Muscle layer of duodenum (tissue), 2 donors: ENCODE results near the gene ERFE.

Source experiments
- H3K27ac ChIP-seq: one replicate; pipeline ENCODE4 v1.7.0; 2013; ENCODE audit warnings: mild to moderate bottlenecking, low read length
- H3K27me3 ChIP-seq: one replicate; pipeline ENCODE4 v1.7.0; 2013; ENCODE audit warnings: low read depth, mild to moderate bottlenecking, control low read depth, low read length
- H3K36me3 ChIP-seq, 2 donors: one replicate each; pipeline ENCODE4 v1.7.0; 2013; ENCODE audit warnings: low read length in 2 of 2, control low read depth in 1 of 2, mild to moderate bottlenecking in 1 of 2; ENCODE audit not compliant: insufficient read depth in 2 of 2, control insufficient read depth in 1 of 2
- H3K4me1 ChIP-seq, 2 donors: one replicate each; pipeline ENCODE4 v1.7.0; 2013; ENCODE audit warnings: low read length in 2 of 2, mild to moderate bottlenecking in 2 of 2, control low read depth in 1 of 2, moderate library complexity in 1 of 2; ENCODE audit not compliant: insufficient read depth in 2 of 2, control insufficient read depth in 1 of 2
- H3K4me3 ChIP-seq, 2 donors: one replicate each; pipeline ENCODE4 v1.7.0; 2013; ENCODE audit warnings: low read length in 2 of 2, low read depth in 1 of 2, mild to moderate bottlenecking in 1 of 2
- H3K9me3 ChIP-seq, 2 donors: one replicate each; pipeline ENCODE4 v1.7.0; 2013; ENCODE audit warnings: low read length in 2 of 2, control low read depth in 1 of 2, mild to moderate bottlenecking in 1 of 2; ENCODE audit not compliant: control insufficient read depth in 1 of 2
- donor health status: healthy.

ERFE gene

GRCh38 chr2:238161291-238162051 is 2.7 kb downstream of the ERFE start:
- H3K27ac ChIP-seq, result no peak overlapping the region
- peaks cover 22% of the 10 kb centered on the region for H3K27me3 ChIP-seq
- H3K36me3 ChIP-seq, result no peaks in the 10 kb centered on the region
- peaks cover 0 to 24% of the 10 kb centered on the region in 2 donors for H3K4me1 ChIP-seq
- no peak overlapping the region for H3K4me3 ChIP-seq
- no peaks in the 10 kb centered on the region for H3K9me3 ChIP-seq

DNA sequence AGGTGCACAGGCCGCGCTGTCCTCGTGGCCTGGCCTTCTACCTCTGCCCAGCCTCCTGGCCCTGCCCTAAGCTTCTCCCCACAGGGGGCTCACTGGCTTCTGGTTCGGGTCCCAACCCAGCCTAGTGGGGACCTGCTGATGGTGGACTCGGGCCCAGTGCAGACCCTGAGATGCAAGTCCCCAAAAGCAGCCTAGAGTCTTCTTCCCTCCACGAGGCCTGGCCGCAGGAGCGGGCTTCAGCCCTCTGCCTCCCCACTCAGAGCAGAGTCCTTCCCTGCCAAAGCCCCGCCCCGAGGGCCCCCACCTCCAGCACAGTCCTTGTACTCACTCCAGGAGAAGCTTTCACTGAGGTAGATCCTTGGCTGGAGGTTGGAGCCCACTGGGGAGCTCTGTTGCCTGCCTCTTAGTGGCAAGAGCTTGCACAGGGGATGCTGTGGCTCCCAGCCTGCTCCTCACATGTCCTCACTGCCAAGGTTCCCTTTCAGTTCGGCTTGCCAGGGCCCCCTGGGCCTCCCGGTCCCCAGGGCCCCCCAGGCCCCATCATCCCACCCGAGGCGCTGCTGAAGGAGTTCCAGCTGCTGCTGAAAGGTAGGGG is 3.6 kb downstream of the ERFE start:
- H3K27ac ChIP-seq, result no peak overlapping the region
- peaks cover 0 to 2% of the 10 kb centered on the region in 2 donors for H3K36me3 ChIP-seq
- peaks cover 22% of the 10 kb centered on the region for H3K27me3 ChIP-seq
- H3K4me3 ChIP-seq, result no peak overlapping the region
- peaks cover 0 to 24% of the 10 kb centered on the region in 2 donors for H3K4me1 ChIP-seq
- no peaks in the 10 kb centered on the region for H3K9me3 ChIP-seq

GRCh38 chr2:238162846-238163441 is 4.2 kb downstream of the ERFE start:
- no peak overlapping the region for H3K4me3 ChIP-seq
- H3K27me3 ChIP-seq, result peaks cover 22% of the 10 kb centered on the region
- peaks cover 0 to 23% of the 10 kb centered on the region in 2 donors for H3K4me1 ChIP-seq
- H3K27ac ChIP-seq, result no peak overlapping the region
- no peaks in the 10 kb centered on the region for H3K9me3 ChIP-seq
- H3K36me3 ChIP-seq, result peaks cover 3 to 5% of the 10 kb centered on the region in 2 donors

DNA sequence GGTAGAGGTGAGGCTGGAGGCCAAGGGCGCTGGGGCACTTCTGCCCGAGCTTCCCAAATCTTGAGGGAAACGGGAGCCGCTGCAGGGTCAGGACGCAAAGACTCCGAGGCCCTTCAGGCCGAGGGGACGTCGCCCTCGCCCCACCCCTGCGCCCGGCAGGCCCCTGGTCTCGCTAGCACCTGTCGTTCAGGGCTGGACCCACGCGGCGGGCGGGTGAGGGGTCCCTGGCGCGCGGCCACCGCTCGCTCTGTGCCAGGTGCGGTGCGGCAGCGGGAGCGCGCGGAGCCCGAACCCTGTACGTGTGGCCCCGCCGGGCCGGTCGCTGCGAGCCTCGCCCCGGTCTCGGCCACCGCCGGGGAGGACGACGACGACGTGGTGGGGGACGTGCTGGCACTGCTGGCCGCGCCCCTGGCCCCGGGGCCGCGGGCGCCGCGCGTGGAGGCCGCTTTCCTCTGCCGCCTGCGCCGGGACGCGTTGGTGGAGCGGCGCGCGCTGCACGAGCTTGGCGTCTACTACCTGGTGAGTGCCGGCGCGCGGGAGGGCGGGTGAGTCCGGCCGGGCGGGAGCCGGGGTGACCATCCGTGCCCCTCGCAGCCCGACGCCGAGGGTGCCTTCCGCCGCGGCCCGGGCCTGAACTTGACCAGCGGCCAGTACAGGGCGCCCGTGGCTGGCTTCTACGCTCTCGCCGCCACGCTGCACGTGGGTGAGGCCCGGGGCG is 4.9 kb downstream of the ERFE start:
- H3K27ac ChIP-seq, result no peak overlapping the region
- H3K4me1 ChIP-seq, result peaks cover under 1 to 17% of the 10 kb centered on the region in 2 donors
- peak overlapping the region in 1 of 2 donors; percentile 27 for H3K4me3 ChIP-seq
- H3K9me3 ChIP-seq, result no peaks in the 10 kb centered on the region
- peaks cover 5% of the 10 kb centered on the region in 2 donors for H3K36me3 ChIP-seq
- peaks cover 22% of the 10 kb centered on the region for H3K27me3 ChIP-seq

DNA sequence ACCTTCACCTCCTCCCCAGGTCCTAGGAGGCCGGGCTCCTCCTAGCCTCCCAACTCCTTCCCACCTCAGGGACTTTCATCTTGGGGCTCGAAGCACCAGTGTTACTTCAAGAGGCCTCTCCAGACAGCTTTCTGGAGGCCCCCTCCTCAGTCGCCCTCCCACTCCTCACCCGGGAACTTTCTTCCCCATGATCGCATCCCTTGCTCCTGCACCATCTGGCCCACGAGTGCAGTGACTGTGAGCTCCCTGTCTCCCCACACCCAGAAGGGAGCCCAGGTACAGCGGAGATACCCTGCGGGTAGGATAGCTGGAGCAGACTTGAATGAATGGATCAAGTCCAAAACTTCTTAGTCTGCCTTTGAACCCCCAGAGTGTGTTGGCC is 6.1 kb downstream of the ERFE start:
- Histone ChIP-seq H3K36me3 (peaks cover 10 to 18% of the 10 kb centered on the region in 2 donors), H3K27me3 (peaks cover 14% of the 10 kb centered on the region), H3K9me3 (no peaks in the 10 kb centered on the region), H3K4me1 (peaks cover 4 to 22% of the 10 kb centered on the region in 2 donors), H3K4me3 (no peak overlapping the region), H3K27ac (no peak overlapping the region)

DNA sequence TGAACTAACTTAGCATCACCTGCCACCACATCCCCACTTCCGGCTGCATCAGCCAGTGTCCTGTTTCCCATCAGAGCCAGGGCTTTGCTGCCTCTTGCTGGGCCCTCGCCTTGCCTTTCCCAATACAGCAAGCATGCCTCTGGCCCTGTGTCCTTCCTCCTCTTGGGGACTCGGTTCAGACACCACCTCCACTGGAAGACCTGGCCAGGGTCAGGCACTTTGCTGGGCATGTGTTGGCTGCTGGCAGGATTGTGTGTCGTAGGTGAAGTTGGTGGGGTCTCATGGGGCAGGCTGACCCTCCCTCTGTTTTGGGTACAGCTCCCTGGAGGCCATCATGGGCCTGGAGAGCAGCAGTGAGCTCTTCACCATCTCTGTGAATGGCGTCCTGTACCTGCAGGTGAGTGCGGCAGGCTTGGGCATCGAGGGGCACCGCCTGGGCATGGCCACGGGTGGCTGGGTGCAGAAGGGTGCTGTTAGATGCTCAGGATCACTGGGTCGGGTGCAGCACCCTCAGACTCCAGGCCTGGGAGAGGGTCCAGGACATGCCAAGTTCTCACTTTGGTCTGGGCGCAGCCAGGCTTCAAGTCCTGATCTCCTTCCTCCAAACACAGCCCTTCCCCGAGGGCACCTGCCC is 6.6 kb downstream of the ERFE start:
- peaks cover 4 to 27% of the 10 kb centered on the region in 2 donors for H3K4me1 ChIP-seq
- no peak overlapping the region for H3K4me3 ChIP-seq
- no peaks in the 10 kb centered on the region for H3K9me3 ChIP-seq
- H3K27me3 ChIP-seq, result peaks cover 10% of the 10 kb centered on the region
- H3K27ac ChIP-seq, result no peak overlapping the region
- H3K36me3 ChIP-seq, result peaks cover 10 to 23% of the 10 kb centered on the region in 2 donors

GRCh38 chr2:238166391-238167343 is 7.9 kb downstream of the ERFE start:
- Histone ChIP-seq H3K36me3 (peaks cover 16 to 30% of the 10 kb centered on the region in 2 donors), H3K4me3 (no peak overlapping the region), H3K27ac (no peak overlapping the region), H3K27me3 (peaks cover 10% of the 10 kb centered on the region), H3K4me1 (peaks cover 4 to 29% of the 10 kb centered on the region in 2 donors), H3K9me3 (no peaks in the 10 kb centered on the region)

GRCh38 chr2:238167344-238167715 is 8.6 kb downstream of the ERFE start:
- no peaks in the 10 kb centered on the region for H3K9me3 ChIP-seq
- H3K36me3 ChIP-seq, result peaks cover 19 to 37% of the 10 kb centered on the region in 2 donors
- peaks cover 4 to 29% of the 10 kb centered on the region in 2 donors for H3K4me1 ChIP-seq
- H3K27ac ChIP-seq, result no peak overlapping the region
- H3K4me3 ChIP-seq, result no peak overlapping the region
- peaks cover 10% of the 10 kb centered on the region for H3K27me3 ChIP-seq

DNA sequence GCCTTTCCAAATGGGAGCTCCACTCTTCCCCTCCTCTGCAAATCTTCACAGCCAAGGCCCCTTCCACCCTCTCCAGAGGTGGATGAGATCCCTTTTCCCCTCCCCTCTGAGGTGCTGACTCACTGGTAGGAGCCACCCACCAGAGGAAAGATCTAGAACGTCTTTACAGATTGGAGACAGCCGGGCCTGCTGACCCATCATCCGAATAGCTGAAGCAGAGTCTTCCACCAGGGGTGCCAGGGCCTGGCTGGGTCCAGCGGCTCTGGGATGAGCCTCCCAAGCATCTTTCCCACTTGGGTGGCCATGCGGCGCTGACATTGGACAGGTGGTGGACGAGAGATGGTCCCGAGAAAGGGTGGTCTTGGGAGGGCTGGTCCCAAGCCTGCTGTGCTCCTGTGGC is 9.0 kb downstream of the ERFE start:
- H3K9me3 ChIP-seq, result no peaks in the 10 kb centered on the region
- no peak overlapping the region for H3K4me3 ChIP-seq
- H3K36me3 ChIP-seq, result peaks cover 24 to 41% of the 10 kb centered on the region in 2 donors
- peaks cover 7% of the 10 kb centered on the region for H3K27me3 ChIP-seq
- no peak overlapping the region for H3K27ac ChIP-seq
- H3K4me1 ChIP-seq, result peaks cover 4 to 29% of the 10 kb centered on the region in 2 donors
